MV-4-11 (cell line): Measurements from ENCODE around the gene CREB3.
A peak's percentile ranks its signal among the peaks of the same experiment; 100 is the strongest.

Experiments used
- DNase-seq: peaks from one replicate; lab custom pipeline; 2025; lab: John Stamatoyannopoulos, UW

CREB3 gene

DNA sequence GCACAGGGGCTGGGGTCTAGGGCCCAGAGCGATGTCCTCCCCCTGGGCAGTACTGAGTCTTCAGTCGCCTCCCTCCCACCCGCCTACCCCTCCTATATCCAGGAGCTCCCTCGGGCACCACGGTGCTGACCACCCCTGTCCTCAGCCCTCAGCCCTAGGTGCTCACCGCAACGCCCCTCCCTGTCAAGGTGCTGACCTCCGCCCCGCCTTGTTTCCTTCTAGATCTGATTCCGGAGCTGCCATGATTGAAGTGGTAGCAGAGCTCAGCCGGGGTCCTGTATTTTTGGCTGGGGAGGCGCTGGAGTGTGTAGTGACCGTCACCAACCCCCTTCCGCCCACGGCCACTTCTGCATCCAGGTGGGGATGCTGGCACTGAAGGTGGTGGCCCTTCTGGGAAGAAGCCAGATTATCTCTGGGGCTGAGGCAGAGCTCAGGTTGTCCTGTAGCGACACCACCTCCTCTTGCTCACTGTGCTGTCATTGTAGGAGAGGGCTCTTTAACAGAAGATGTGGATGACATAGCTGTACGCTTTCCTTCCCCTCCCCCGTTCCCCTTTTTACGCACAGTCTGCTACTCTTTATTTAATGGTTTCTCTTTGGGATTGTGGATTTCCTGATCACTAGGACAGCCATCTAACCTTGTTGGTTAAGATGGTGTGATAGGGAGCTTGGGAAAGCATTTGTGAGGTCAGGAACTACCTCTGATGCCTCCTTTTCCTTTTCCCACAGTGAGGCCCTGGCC, 17.2 kb downstream of the CREB3 start:
- no peak for DNase-seq

DNA sequence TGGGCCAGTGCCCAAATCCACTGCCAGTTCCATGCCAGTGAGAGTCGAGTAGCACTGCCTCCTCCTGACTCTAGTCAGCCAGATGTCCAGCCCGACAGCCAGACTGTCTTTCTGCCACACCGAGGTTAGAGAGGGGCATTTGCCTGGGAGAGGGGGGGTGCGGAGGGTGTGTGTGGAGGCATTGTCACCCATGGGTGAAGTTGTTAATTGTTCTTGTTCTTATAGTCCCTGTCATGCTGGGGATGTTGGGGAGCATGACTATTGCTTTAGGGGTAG, 17.7 kb downstream of the CREB3 start:
- no peak for DNase-seq

DNA sequence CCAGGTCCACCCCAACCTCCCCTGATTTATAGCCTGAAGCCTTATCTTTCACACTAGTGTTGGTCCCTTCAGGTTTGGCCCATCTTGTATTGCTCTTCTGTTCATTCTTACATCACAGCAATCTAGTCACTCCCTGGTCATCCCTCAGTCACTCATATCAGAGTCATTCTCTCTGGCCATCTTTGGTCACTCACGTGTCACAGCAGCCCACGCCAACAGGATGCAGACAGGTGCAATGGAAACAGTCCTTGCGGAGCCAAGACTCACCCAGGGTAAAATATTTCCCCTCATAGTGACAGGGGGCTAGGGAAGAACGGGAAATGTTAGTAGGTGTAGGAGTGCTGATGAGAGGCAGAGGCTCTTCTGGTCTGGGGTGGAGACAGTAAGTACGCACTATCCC, 21.0 kb downstream of the CREB3 start:
- DNase-seq = no peak

DNA sequence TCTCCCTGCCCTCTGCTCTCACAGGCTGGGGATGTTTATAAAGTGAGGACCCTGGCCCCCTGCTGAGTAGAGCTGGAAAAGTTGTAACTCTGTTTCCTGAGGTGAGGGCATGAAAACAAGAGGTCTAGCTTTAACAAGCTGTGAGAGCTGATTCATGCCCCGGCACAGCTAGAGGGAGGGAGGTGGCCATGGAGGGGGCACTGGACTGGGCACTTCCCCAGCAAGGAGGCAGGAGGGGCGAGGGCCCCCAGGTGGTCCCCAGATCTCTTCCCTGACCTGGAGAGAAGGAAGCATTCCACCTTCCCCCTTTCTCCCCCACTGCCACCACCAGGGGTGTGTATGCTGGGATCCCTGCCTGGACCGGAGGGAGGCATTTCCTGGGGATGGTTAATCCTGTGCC, 21.8 kb downstream of the CREB3 start, which contains the start of gene MSMP:
Gene MSMP (minus strand): TSS at position 13 of the 400 bp plus-strand sequence. CDS start 147 bp downstream, outside the sequence.
- no peak for DNase-seq

DNA sequence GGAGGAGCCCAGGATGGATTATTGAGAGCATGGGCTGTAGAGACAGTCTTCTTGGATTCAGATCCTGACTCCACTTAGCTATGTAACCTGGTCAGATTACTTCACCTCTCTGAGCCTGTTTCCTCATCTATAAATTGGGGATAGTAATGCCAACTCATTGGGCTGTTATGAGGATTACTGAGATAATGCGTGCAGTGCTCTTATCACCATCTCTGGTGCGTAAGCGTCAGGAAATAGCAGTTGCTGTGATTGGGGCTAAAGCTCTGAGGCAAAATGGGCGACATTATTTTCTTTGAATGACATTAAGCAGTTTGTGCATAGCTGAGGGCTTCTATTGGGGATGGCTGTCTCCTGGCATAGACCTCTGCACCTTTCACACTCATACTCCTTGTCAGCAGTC, 22.6 kb downstream of the CREB3 start:
- DNase-seq = no peak

DNA sequence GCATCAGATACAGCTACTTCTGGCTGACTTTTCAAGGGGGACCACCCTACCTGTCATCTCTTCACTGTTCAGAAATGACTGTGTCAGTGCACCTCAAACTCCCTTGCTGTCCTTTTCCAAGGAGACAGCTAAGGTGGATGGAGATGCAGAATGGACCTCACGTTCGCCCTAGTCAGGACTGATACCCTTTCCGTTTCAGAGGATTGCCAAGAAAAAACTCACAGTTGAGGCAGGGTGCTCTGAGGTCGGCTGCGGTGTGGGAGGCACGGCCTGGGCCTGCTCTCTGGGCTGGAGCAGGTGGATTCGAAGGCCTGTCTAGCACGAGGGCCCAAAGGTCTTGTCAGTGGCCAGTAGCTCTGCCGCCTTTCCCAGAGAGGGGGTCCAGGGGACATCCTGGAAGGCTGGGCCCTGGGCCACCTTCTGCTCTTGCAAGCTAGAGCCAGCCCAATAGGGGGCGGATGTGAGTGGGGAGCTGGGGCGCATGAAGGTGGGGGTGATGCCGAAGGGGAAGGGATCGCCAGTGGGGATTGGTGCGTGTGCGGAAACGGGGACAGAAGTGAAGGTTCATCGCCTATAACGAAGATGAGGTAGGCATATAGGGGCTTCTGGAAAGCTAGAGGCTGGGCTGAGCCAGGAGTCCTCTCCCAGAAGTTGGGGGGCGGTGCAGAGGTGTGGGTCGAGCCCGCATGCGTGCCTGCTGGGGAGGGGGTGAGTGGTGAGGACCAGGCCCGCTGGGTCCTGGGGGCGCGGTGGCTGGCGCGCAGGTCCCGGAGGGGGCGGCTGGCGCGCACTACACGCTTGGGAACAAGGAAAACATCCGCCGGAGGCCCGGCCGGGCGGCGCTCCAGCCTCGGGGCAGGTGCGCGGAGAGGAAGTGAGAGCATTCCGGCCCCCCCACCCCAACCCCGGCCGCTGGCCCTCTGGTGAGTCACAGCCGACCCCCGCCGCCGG, 24.1 kb downstream of the CREB3 start:
- DNase-seq = peak; percentile 22

DNA sequence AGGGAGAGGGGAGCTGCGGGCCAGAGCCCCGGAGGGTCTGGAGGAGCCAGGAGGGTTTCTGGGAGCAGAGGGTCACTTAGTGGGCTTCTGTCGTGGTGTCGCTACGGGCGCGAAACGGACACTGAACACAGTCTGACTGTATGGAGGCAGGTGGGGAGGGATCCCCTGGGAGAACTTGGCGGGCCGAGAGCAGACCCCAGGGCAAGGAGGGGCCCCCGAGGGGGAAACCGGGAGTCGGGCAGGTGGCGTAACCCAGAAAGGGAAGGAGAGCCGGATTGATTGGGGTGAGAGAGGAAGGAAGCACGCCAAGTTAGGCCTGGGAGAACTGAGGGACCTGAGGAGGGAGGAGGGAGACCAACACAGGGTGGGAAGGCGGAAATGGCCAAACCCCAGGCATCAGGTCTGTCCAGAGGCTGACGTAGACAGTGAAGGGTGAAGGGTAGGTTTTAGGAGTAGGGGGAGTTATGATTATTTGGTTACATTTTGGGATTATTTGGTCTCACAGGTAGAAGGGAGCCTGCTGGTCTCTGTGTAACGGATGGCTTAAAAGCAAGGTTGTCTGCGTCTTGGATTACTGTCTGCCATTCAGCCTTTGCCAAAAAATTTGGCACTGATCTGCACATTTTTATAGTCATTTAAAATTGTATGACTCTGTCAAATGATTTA, 24.9 kb downstream of the CREB3 start:
- no peak for DNase-seq

DNA sequence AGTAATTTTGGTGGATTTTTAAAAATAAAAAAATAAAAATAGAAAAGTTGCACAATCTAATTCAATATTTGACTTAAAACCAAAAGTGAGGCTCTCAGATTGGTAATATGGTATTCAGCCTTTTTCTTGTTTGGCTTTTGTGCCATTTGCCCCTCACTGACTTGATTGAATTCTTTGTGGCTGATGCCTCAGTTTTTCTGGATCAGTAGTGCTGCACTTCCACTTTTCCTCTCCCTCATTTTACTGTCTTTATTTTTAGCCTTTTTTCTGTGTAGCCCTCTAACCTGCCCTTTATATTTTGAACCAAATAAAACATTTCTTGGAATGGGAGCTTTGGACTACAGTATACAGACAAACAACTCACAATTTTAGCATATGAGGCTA, 25.4 kb downstream of the CREB3 start:
- no peak for DNase-seq

DNA sequence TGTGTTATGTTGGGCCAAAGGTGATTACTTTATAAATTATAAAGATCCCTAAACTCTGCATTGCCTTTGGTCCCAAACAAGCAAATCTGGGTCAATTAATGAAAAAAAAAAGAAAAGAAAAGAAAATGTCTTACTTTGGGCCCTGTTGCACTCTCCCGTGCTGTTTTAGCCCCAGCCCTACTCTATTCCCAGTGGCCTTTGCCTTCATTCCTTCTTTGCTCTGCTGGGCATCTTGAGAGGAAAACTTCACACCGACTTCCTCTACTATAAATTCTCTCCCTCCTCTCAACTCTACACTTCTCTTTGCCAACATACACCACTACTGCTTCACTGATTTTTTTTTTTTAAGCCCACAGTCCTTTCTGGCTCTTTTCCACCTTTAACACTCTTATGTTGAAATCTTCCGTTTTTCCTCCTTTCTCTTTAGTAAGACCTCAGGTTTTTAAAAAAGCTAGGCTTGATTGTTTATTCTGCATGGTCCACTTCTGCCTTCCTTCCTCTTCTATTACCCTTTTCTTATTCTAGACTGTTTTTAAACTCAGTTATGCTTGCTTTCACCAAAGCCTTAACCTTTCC, 26.1 kb downstream of the CREB3 start:
- DNase-seq = no peak

DNA sequence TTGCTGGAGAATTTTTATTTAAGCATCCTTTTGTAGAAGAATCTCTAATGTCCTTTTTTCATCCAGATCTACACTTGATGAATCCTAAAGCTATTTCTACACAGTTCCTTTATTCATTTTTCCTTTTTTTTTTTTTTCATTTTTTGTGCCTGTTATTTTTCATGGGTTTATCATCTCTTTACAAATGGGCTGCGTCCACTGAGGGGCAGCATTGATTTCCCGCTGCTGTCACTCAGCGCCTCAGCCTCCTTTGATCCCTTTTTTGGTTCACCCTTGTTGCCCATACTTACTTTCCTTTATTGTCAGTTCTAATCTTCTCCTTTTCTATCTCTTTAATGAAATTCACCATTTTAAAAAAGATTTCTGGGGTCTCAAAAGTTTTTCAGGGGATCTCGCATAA, 27.3 kb downstream of the CREB3 start:
- DNase-seq = no peak

DNA sequence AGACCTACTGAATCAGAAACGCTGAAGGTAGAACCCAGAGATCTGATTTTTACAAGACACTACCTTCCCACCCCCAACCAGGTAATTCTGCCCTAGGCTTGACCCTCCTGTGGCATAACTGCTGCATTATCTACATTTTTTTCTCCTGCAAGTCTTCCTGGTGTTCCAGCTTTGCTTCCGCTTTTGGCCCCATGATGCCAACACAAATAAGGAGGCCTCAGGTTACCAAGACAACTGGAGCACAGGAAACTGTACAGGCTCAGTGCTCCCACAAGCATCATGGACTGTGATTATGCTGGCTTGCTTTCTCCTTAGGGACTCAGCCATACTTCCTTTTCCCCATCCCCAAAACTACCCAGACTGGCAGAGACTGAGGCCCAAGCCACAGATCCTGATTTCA, 28.2 kb downstream of the CREB3 start:
- DNase-seq = no peak

DNA sequence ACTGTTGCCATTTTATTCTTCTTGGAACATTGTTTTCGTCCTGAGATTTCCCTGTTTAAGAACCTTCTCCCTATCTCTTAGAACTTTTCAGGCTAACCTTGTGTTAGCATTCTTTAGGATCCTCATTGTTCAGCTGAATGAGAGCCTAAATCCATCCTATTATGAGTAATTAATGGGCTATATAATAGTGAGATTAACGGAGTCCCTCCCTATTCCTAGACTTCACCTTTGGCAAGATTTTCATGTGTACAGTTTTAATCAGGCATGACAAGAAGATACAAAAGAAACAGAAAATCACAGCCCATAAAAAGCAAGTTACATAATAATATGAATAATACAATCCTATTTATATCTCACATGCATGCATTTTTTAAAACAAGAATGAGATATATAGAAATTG, 30.7 kb downstream of the CREB3 start:
- no peak for DNase-seq

DNA sequence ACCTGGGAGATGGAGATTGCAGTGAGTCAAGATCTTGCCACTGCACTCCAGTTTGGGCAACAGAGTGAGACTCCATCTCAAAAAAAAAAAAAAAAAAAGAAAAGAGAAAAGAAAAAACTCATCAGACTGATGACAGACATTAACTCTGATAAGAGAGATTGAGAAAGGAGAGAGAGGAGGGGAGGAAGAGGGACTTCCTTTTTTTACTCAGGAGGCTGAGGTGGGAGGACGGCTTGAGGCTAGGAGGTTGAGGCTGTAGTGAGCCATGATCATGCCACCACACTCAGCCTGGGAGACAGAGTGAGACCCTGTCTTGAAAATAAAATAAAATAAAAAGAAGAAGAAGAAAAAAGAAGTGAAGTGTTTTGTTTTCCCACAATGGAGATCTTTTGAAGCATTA, 31.3 kb downstream of the CREB3 start:
- no peak for DNase-seq

DNA sequence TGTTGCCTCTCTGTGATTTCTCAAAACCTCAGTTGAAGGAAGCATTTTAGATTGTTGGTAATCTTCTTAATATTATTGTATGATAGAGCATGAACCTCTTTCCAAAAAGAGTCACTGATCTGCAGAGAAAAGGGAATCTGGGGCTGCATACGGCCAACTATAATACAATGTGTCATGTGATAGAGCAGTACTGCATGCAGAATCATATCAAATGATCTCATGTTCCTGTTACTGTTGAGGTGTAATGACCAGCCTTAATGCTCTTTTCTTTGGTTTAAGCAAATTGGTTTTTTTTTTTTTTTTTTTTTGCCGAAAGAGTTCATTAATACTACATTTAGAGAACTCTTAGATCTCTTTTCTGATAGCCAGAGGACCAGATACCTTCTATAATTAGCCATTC, 34.5 kb downstream of the CREB3 start:
- no peak for DNase-seq

DNA sequence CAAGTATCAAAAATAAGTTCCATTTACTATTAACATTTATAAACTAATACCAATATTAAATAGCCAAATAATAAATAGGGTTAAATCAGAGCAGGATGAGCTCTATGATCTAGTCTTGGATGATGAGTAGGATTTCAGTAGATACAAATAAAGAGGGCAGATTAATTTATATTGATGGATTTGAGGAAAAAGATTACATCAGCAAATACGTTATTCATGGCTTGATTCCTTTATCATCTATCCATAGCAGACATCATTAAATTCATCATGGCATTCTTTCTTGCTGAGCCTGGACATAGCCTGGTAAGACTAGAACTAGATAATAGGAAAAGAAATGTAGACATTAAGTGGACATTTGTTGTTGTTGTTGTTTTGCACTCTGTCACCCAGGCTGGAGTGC, 35.0 kb downstream of the CREB3 start:
- DNase-seq = no peak

DNA sequence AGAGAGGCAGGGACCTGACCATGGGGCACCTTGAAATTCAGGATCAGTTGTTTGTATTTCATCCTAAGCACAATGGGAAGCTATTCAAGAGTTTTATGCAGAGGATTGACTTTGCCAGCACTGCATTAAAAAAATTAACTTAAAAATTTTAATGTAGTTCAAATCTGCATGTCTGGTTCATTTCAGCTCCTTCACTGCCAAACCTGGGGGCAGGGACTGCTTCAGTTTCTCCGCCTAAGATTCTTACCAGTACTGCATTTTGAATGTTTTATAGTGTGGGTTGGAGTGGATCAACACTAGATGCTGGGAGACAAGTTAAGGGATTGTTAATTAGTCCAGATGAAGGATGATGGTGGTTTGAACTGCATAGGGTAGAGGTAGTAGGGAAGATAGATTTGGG, 37.3 kb downstream of the CREB3 start:
- DNase-seq = no peak

DNA sequence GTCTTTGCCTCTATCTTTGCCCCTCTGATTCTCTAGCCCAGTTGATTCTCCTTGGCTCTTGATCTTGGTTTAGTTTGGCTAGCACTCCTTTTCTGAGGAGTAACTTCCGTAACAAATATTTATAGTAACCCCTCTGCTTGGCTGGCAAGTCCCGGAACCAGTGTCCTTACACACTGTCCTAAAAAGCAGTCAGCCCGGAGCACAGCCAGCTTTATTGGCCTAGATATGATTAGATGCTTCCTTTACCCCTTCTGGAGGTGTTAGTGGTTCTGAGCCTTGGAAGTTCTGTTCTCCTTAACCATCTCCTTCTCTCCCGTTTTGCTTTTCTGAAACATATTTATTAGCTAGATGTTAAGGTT, 38.6 kb downstream of the CREB3 start:
- no peak for DNase-seq

DNA sequence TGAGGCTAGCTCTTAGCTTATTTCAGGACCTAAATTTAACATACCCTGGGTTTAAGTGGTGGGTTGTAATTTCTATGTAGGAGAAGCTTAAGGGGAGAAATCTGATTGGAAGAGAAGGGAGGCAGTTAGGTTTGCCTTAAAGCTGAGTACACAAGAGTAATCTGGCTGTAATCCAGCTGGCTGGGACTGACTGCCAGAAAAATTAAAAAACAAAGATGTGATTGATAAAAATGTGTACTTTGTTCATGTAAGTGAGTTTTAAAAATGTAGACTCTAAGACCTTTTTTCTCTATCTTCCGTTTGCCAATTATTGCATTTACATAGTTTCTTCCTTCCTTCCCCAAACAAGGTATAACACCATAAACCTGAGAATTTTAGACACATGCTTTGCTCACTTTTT, 39.1 kb downstream of the CREB3 start:
- DNase-seq = no peak

DNA sequence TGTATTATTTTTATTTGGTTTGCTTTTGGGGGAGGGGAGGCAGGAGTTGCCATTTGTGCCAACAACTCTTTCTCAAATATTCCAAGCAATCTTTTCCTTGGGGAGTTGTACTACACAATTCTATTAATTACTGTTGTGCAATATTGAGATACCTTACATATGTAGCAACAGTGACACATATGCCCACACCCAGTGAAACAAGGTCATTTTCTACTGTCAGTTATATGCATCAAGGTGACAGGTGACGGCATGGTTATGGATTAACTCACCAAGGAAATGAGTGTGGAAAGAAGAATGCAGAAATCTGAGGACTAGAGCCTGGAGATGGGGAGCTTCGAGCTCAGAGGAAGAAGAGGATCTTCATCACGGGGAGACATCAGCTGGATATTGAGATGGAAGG, 39.5 kb downstream of the CREB3 start:
- DNase-seq = no peak

DNA sequence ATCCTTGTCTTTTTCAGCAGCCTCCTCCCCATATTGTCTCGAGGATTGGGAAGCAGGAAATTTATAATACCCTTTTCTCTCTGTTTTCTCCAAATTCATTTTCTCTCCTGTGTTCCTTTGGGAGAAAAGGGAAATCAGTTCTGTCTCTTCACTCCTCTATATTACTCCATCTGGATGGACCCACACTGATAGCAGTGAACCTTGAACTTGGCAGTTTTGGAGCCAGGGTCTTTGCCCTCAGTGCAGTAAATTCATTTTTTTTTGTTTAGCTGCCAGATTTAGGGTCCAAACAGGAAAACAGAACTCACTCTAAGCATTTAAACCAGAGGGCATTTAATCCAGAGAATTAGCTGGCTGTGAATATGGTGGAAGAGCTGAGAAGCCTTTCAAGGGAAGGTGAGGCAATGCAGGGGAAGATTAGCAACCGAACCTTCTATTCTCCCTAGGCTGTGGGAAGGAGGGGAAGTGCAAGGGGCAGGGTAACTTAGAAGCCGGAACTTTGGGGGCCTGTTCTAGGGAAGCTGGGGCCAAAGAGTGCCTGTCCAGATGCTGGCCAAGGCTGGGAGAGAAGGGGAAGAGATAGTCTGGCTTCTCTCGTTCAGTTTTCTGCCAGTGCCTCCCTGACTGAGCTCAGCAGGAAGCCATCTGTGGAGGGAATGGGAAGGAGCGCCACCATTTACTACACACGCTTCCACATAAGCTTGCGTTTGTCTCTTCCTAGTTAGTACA, 42.6 kb downstream of the CREB3 start:
- peak; percentile 55 for DNase-seq

DNA sequence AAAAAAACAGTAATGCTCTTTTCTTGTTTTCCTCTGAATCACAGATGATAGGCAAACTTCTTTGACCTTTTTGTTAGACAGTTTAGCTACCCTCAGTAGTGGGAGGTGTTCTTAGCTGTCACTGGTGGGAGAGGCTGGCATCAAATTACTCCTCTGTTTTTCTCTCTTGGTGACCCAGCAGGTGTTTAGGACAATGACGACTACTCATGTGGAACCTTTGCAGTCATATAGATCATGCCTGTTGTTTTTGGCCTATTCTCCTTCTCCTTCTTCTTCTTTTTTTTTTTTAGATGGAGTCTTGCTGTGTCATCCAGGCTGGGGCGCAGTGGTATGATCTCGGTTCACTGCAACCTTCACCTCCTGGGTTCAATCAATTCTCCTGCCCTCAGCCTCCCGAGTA, 43.6 kb downstream of the CREB3 start:
- no peak for DNase-seq

DNA sequence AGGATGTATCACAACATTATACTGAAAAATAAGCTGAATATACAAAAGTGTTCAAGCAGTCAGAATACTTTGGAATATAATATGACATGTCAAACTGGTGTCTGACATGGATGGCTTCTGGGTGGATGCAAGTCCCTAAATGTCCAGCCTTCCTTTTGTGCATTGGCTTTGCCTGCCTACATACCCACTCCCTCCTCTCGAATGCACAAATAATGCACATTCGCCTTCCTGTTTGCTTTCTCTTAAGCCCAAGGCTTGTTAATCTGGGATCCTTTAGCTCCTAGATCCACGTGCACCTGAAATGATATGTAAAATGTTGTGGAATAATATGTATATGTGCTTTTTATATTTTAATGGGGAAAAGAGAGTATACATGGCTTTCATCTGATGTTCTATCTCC, 46.0 kb downstream of the CREB3 start:
- no peak for DNase-seq
